Nephron progenitor cell (in vitro differentiated cells): ENCODE results near the gene DDAH1.

ENCODE experiments used
- DNase-seq: peaks from one replicate; pipeline ENCODE4 v3.0.0; 2021
- H3K27ac Mint-ChIP-seq: 2 replicates; pipeline ENCODE4 v1.8.0; 2021; ENCODE audit warnings: mild to moderate bottlenecking, moderate library complexity, mixed read lengths
- H3K27me3 Mint-ChIP-seq: 2 replicates; pipeline ENCODE4 v1.8.0; 2021; ENCODE audit warnings: mild to moderate bottlenecking, low read depth, mixed read lengths; ENCODE audit not compliant: poor library complexity
- H3K36me3 Mint-ChIP-seq: 2 replicates; pipeline ENCODE4 v1.8.0; 2021; ENCODE audit warnings: low read depth, mixed read lengths
- H3K4me1 Mint-ChIP-seq: 2 replicates; pipeline ENCODE4 v1.8.0; 2021; ENCODE audit warnings: mixed read lengths
- H3K4me3 Mint-ChIP-seq: 2 replicates; pipeline ENCODE4 v1.8.0; 2021; ENCODE audit warnings: mild to moderate bottlenecking, moderate library complexity, mixed read lengths
- H3K9me3 Mint-ChIP-seq: 2 replicates; pipeline ENCODE4 v1.8.0; 2021; ENCODE audit warnings: mild to moderate bottlenecking, moderate library complexity, mixed read lengths
- TF ChIP-seq, protein P1 (sequence below): fragments of 200-600 bp; sonication (generic); IDR thresholded peaks from 2 replicates; pipeline ENCODE4 v1.5.0; 2021; ENCODE audit warnings: antibody characterized with exemption

Gene DDAH1

DNA sequence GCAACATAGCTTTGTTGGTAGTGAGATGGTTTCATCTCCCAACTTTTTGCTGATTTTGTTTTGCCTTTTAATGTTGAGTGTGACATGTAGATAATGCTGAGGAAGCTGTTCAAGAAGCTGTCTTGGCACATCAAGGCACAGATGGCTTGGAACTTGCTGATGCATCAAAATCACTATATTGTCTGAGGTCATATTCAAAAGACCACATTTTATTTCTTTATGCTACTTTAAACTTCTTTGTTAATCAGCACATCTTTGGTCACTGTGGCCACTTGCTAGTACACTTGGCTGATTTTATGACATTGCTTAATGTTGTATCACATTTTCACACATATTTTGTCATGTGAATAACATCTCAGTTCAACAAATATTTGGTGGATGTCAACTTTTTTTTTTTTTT is 101.4 kb downstream of the DDAH1 start:
- TF ChIP-seq, protein P1, sequence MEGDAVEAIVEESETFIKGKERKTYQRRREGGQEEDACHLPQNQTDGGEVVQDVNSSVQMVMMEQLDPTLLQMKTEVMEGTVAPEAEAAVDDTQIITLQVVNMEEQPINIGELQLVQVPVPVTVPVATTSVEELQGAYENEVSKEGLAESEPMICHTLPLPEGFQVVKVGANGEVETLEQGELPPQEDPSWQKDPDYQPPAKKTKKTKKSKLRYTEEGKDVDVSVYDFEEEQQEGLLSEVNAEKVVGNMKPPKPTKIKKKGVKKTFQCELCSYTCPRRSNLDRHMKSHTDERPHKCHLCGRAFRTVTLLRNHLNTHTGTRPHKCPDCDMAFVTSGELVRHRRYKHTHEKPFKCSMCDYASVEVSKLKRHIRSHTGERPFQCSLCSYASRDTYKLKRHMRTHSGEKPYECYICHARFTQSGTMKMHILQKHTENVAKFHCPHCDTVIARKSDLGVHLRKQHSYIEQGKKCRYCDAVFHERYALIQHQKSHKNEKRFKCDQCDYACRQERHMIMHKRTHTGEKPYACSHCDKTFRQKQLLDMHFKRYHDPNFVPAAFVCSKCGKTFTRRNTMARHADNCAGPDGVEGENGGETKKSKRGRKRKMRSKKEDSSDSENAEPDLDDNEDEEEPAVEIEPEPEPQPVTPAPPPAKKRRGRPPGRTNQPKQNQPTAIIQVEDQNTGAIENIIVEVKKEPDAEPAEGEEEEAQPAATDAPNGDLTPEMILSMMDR: no peak
- DNase-seq: no peak
- no peak overlapping the region for H3K4me3 Mint-ChIP-seq
- H3K36me3 Mint-ChIP-seq: no peaks in the 10 kb centered on the region
- H3K27ac Mint-ChIP-seq: no peak overlapping the region
- no peaks in the 10 kb centered on the region for H3K27me3 Mint-ChIP-seq
- H3K9me3 Mint-ChIP-seq: no peaks in the 10 kb centered on the region
- peaks cover 6% of the 10 kb centered on the region for H3K4me1 Mint-ChIP-seq

DNA sequence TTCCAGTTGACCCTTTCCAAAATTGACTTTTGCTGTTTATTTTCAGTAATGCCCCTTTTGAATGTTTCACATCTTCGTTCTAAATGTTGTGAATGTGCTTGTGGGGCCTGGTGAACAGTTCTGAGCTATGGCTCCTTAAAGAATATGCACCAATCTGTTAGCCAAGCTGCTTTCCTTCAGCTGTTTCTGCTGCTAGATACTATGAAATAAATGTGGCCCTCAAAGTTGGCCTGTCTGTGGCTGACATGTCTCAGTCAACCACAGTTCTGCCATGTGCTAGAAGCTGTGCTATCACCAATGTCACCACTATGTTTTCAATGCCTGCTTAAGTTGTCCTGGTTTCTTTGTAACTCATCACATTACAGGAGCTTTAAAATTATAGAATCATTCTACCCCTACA is 101.9 kb downstream of the DDAH1 start:
- DNase-seq: no peak
- Mint-ChIP-seq H3K4me3 (no peak overlapping the region), H3K36me3 (no peaks in the 10 kb centered on the region), H3K27ac (no peak overlapping the region), H3K9me3 (no peaks in the 10 kb centered on the region), H3K27me3 (no peaks in the 10 kb centered on the region), H3K4me1 (peaks cover 3% of the 10 kb centered on the region)
- TF ChIP-seq, protein P1: no peak

DNA sequence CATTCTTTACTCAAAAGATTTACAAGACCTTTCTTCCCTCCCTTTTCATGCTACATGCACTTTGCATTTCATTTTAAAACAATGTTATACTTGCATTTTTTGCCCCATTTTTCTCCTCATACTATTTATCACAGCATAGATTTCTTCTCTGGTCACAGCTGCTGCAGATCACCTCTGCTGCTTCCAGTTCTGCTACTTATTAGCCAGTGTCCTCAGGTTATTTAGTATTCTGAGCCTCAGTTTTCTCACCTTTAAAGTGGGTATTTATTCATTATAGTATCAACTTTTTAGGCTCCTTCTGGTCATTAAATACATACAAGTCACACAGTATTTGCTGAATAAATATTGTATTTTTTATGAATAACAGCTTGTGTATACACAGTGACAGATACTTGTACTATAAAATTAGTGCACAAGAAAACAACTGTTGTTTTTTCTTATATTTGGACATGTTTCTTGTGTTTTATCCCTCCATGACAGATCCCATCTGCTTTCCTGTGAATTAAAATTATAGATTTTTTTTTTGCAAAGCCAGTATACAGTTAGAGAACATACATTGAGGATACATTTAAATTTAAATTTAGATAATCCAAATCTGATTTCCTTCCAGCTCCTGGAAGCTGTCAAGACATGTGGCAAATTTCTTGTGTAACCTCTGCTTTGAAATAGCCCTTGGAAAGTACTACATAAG is 103.2 kb downstream of the DDAH1 start:
- no peak overlapping the region for H3K4me3 Mint-ChIP-seq
- DNase-seq: no peak
- no peaks in the 10 kb centered on the region for H3K4me1 Mint-ChIP-seq
- no peaks in the 10 kb centered on the region for H3K9me3 Mint-ChIP-seq
- no peaks in the 10 kb centered on the region for H3K36me3 Mint-ChIP-seq
- TF ChIP-seq, protein P1: no peak
- no peaks in the 10 kb centered on the region for H3K27me3 Mint-ChIP-seq
- H3K27ac Mint-ChIP-seq: no peak overlapping the region

DNA sequence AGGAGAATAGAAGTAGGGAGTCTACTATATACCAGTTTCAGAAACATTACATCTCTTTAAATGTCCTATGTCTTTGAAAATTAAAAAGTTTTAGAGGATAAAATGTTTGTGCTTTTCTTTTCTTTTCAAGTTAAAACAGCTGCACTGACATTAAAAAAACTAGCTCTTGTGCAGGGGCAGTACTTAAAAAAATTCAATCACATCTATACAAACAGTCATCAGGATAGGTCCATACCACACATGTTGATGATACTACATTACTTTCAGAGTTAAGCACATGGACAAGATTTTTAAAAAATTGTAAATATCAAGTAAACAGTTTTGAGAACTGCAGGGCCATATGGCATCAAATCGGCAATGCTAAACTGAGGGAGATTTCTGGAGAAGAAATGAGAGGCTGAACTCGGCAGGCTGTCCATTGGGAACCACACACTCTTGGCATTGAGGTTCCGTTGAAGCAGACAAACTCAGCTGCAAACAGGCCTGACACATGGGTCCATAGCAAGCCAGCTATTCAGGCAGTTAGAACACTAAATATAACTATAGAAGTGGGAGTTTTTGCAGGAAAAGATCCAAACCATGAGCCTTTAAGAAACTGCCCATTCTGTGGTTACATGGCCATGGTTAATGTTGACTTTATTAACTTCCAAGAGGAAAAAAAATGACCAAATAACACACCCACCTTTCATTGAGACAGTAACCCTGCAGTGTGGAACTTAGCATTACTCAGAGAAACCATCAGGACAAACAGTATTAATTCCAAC is 104.0 kb downstream of the DDAH1 start:
- H3K36me3 Mint-ChIP-seq: no peaks in the 10 kb centered on the region
- TF ChIP-seq, protein P1: no peak
- no peak overlapping the region for H3K27ac Mint-ChIP-seq
- no peaks in the 10 kb centered on the region for H3K27me3 Mint-ChIP-seq
- no peak overlapping the region for H3K4me3 Mint-ChIP-seq
- DNase-seq: no peak
- H3K4me1 Mint-ChIP-seq: no peaks in the 10 kb centered on the region
- H3K9me3 Mint-ChIP-seq: no peaks in the 10 kb centered on the region

DNA sequence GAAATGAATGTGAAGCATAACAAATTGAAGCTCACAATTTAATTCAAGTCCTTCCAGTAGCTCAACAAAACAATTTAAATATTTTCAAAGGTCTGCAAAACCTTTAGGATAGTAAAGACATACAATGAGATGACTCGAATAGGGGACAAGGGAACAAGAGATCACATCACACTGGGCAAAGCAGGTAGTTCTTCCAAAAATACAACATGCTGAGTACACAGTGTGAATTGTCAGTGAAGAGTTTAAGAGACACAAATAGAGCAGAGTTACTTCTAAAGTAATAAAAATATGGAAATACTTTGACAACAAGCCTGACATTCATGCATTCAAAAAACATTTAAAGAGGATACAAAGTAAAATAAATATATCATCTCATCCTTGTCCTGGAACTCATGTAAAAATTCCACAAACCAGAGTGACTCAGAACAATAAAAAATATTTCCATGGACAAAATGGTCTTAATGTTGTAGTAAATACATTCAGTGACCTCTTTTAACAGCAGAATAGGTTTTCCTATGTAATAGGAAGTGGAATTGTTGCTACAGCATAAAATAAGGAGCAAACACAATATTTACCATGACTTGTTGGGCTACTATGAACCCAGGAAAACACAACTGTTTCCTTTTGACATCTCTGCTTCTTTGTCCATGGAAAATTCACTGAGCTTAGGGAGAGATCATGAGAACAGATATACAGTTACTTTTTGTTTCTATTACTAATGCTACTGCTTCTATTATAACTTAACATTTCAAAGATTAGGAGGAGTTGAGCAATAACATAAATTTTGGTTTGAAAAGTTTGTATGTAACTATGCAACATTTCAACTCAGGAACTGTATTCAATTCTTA is 104.9 kb downstream of the DDAH1 start:
- Mint-ChIP-seq H3K27ac (no peak overlapping the region), H3K4me3 (no peak overlapping the region), H3K27me3 (no peaks in the 10 kb centered on the region), H3K36me3 (no peaks in the 10 kb centered on the region), H3K9me3 (no peaks in the 10 kb centered on the region), H3K4me1 (no peaks in the 10 kb centered on the region)
- DNase-seq: no peak
- TF ChIP-seq, protein P1: no peak
